Left cardiac atrium (tissue), 4 donors: ENCODE results near the gene GON7. TPM values are rescaled to one million over a fixed set of nuclear protein-coding genes. Genes with fewer than 3 reads are reported as not detected.
"Not testable (repeated sequence)": the region's sequence is repeated elsewhere in the genome, so short reads cannot be mapped to it uniquely, and the experiment has no call there.

Experiments used
- ATAC-seq, 2 donors: fragments of 200-7000 bp; cut with Tn5 transposase; one replicate each; pipeline ENCODE4 v1.9.1; 2020; ENCODE audit warnings: mild to moderate bottlenecking in 2 of 2, moderate library complexity in 2 of 2
- DNase-seq: peaks from one replicate; pipeline ENCODE4 v3.0.0-alpha.2; 2020
- intact Hi-C, 2 donors: fragments of 100-400 bp; cut with DNase I; formaldehyde crosslinking; loops; one replicate each; pipeline versions ENCODE4 v1.14.1 to v1.15.1; 2022 to 2023
- long read RNA-seq: library from polyadenylated mRNA; unstranded; transcript quantifications from one replicate; pipeline ENCODE4 v2.0.0, GENCODE V29; 2021
- total RNA-seq, 2 donors: library from RNA; stranded (reverse); fragmentation: NEBNext Ultra II Directional; extraction: Animal tissue kit (Norgen Biotek cat#: 25700); gene quantifications; one replicate each; pipeline ENCODE4 v1.2.1, GENCODE V29; 2021
- donor health status: DM: no; HTN: yes; CAD: no.
- donor health status: DM: no; HTN: yes; CAD: no; lungs with severe emphysema.
- donor health status: DM: yes; HTN: yes; CAD: no.
- donor health status: Dilated cardiomyopathy.

Gene GON7
- 10 to 100 TPM in 1 of 2 donors, 1 to 10 TPM in 1; 9.8 to 12.1 TPM for total RNA-seq
- long read RNA-seq, transcript GON7-201 (2 exons, 1,154 nt) = major isoform, 8 of 8 reads
- long read RNA-seq, partial matches to known transcripts = 0 of 8 reads
- long read RNA-seq, other reads (novel, unspliced or antisense) = 0 of 8 reads

GRCh38 chr14:93206793-93207467, at the start of gene GON7, which contains the start of gene UBR7:
Gene GON7, minus strand, starts transcription at chr14:93207065. Its CDS starts 28 bp downstream, at chr14:93207037.
Gene UBR7, plus strand, starts transcription at chr14:93207256. Its CDS starts 36 bp downstream, at chr14:93207292.
- DNase-seq = peak; percentile 95
- intact Hi-C loops = no loop called here
- peak; percentile 99 for ATAC-seq

- ATAC-seq (no peak), DNase-seq (no peak)
- intact Hi-C loops = no loop called here
These were observed 42.4 kb upstream of the GON7 start for GRCh38 chr14:93249128-93249831.

- intact Hi-C loops = no loop called here
- ATAC-seq = no peak
- no peak for DNase-seq
These were observed 39.7 kb upstream of the GON7 start for GRCh38 chr14:93246534-93246933.

DNA sequence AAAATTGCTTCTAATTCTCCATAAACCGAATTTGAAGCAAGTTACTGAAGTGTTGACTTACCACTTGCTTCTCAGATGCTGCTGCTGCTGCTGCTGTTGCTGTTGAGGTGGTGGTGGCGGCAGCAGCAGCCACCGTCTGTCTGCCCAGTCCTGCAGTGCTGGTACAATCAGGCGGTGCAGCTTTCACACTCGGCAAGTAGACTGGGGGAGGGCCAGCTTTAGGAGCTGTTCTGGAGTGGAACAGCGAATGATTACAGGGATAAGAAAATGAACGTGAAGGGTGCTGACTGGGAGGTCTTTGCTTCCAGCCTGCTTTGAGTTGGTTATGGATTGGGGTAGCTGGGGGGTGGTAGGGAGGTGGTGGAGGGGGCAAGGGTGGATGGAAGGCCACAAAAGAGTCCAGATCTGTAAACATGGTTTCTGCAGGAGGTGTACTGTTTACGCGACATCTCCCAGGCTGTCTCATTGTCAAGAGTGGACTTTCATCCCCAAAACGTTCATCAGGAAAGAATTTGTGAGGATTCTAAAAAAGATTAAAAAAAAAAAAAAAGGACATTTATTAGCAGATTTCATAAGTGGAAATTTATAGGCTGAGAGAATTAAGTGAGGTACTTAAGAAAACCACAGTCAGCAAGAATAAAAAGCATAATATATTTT, 39.0 kb upstream of the GON7 start:
- DNase-seq (no peak), ATAC-seq (no peak)
- intact Hi-C loops = no loop called here

GRCh38 chr14:93240678-93241000, 33.8 kb upstream of the GON7 start:
- DNase-seq (no peak), ATAC-seq (no peak)
- intact Hi-C loops = no loop called here

DNA sequence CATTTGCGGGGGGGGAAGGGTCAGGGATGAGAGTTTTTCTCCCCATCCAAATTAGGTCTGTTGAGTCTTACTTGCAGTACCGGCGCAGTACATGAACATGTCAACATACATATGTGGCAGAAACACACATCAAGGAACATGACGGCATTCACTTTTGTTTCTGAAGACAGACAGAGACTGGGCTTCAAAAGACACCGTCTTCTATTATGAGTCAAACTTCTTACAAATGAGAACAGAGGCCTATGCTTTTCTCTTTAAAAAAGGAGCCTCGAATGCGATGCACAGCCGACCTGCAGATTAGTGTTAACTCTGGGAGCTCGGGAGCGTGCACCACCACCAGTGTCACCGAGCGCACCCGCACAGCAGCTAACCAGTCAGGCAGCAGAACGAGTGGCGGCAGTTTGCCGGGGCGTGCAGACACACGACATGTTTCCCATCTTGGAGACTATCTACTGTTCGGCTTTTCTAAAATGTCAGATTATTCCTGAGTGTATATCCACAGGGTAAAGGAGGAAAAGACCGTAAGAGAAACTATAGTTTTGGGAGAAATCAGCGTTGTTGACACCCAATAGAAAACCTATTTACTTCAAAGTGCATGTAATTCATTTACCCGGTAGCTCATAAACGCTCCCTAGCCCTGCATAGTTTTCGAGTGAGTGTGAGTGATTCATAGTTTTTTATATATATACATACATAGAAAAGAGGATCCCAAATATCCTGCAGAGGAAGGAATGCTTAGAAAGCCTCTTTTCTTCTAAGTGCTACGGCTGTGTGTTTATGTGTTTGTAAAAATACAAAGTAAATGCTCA, 33.2 kb upstream of the GON7 start:
- ATAC-seq = no peak
- intact Hi-C loops = no loop called here
- no peak for DNase-seq

- peak; percentile 33 for DNase-seq
- intact Hi-C loops = no loop called here
- ATAC-seq = peak; percentile 13 to 18
These were observed 27.9 kb upstream of the GON7 start for GRCh38 chr14:93234798-93235197.

DNA sequence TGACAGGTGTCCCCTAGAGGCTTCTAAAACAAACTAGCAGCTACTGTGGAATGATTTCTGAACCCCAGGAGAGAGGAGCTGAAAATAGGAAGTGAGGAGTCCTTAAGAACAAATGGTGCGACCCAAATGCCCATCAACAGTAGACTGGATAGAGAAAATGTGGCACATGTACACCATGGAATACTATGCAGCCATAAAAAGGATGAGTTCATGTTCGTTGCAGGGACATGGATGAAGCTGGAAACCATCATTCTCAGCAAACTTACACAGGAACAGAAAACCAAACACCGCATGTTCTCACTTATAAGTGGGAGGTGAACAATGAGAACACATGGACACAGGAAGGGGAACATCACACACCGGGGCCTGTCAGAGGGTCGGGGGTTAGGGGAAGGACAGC, 26.2 kb upstream of the GON7 start:
- DNase-seq, intact Hi-C loops, ATAC-seq: not testable (repeated sequence)

DNA sequence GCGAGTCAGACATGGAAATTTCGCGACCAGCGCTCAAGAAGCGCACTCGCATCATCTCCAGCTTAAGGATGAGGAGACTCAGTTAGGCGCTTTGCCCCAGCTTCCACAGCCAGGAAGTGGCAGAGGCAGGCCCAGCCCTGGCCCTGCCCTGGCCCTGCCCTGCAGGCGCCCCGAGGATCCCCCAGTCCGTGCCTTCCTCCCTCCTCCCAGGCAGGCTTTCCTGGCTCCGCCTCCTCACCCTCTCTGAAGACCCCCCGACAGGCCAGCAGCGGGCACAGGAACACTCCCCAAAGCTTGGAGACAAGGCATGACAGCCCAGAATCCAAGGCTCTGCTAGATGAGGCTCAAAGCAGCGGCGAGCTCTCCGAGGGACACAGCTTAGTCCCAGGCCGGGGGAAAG, 25.3 kb upstream of the GON7 start:
- intact Hi-C loops = no loop called here
- no peak for ATAC-seq
- no peak for DNase-seq

- ATAC-seq (peak; percentile 75 to 80), DNase-seq (peak; percentile 49)
- intact Hi-C loops = no loop called here
These were observed 24.5 kb upstream of the GON7 start for GRCh38 chr14:93231129-93231979.

DNA sequence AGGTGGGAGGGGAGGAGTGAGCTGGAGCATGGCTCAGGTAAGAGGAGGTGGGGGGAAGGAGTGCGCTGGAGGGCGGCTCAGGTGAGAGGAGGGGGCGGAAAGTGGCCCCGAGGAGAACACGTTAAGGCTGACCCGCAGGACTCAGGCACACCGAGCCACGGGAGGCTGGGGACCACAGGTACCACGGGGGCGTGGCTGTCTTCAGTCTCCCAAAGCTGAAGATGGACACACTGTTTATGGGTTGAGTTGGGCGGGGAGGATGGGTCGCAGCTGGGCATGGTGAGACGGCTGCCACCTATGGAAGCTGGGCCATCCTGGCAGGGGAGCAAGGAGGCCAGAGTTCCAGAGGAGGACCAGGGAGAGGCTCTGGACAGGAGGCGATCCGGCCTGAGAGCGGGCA, 23.7 kb upstream of the GON7 start:
- no peak for ATAC-seq
- intact Hi-C loops = no loop called here
- no peak for DNase-seq

DNA sequence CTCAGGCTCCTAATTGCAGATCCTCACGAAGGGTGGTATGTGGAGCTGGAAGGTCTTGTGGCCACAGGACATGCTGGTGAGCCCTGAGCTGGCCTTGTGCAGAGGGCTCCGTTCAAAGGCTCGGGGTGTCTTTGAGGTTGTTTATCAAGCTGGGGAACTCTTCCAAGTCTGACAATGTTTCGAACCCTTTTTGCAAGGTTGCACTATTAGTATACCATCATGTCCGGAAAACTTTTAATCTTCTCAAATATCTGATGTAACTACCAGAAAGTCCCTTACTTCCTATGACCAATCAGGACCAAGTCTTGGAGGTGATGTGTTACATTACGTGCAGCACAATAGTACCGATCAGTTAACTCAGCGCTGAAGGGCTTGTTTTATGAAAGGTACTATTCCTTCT, 21.7 kb upstream of the GON7 start:
- intact Hi-C loops = no loop called here

DNA sequence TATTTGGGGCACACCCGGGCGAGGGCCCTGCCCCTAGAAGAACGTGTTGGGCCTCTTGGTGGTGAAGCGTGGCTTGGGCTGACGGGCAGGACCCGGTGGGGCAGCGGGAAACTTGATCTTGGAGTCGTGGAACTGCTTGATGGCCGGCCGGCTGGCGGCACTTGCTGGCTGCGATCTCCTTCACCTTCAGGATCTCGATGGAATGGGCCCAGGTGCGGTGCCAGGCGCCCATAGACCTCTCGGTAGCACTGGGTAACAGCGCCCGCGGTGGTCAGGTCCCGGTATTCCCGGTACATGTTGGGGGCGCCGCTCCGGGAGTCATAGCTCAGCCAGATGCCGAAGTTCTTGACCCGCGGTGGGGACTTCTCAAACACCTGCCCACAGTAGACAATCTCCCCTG, 16.7 kb upstream of the GON7 start:
- ATAC-seq (no peak), DNase-seq (no peak)
- intact Hi-C loops = no loop called here

More for the DNA sequence above, 21.7 kb upstream of the GON7 start:
- ATAC-seq (no peak), DNase-seq (no peak)

GRCh38 chr14:93220509-93220908, 13.6 kb upstream of the GON7 start:
- no peak for ATAC-seq
- intact Hi-C loops = no loop called here
- DNase-seq = no peak

GRCh38 chr14:93219103-93219726, 12.3 kb upstream of the GON7 start:
- DNase-seq = no peak
- ATAC-seq = peak in 1 of 2 donors; percentile 59
- intact Hi-C loops = no loop called here

DNA sequence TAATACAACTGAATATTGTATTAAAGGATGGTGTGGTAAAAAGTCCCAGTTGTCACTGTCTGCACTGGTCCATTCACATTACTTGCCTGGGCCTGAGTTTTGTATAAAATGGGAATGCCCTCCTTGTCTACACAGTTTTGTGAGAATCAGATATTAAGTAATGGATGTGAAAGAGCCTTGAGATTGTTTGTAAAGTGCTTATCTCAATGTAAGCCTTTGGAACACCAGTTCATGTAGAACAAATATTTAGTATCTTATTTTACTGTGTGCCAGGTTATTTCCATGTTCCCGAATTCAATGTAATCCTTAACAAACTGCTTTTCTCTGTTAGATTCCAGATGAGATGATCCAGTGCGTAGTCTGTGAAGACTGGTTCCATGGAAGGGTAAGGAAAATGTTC, 7.7 kb upstream of the GON7 start:
- DNase-seq (no peak), ATAC-seq (no peak)
- intact Hi-C loops = no loop called here

DNA sequence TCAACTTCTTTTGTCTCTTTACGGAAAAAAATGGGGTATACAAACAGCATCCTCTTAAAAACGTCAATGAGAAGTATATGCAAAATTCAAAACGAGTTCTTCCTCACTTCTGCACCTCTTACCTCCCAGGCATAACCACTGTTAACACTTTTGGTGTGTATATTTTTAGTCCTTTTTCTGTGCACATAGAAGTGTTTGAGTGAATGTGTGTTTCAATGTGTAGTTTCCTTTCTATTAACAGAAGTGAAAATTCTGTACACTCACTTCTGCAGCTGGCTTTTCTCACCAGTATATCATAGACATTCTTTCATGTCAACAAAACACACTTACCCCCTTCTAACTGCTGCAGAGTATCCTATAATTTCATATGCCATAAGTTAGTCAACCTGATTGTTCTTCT, 5.6 kb upstream of the GON7 start:
- intact Hi-C loops = no loop called here
- DNase-seq = no peak
- ATAC-seq = no peak
